GM23338 (cell line): ENCODE data around the gene FRMD3. TPM values are rescaled to one million over a fixed set of nuclear protein-coding genes. Genes with fewer than 3 reads are reported as not detected.

Experiments
- ATAC-seq: fragments of 200-7000 bp; cut with Tn5 transposase; 3 replicates; pipeline ENCODE4 v1.9.1; 2020
- DNase-seq: peaks from one replicate; pipeline ENCODE4 v3.0.0-alpha.2; 2015; ENCODE audit warnings: low spot score
- H2AFZ ChIP-seq: fragments of 200-600 bp; sonication (generic); 2 replicates; pipeline ENCODE4 v1.8.0; 2016; ENCODE audit warnings: antibody characterized with exemption, mild to moderate bottlenecking, moderate library complexity
- H3F3A ChIP-seq: fragments of 200-600 bp; sonication (generic); replicated peaks from 2 replicates; pipeline ENCODE4 v1.8.0; 2017; ENCODE audit warnings: antibody characterized with exemption, mixed run types, low read depth
- H3K27ac ChIP-seq: fragments of 200-600 bp; sonication (generic); 2 replicates; pipeline ENCODE4 v1.6.1; 2016; ENCODE audit warnings: low read depth
- H3K27me3 ChIP-seq: fragments of 200-600 bp; sonication (generic); 2 replicates; pipeline ENCODE4 v1.8.0; 2016; ENCODE audit warnings: mild to moderate bottlenecking, mixed run types, moderate library complexity; ENCODE audit not compliant: insufficient read depth
- H3K36me3 ChIP-seq: fragments of 200-600 bp; sonication (generic); 2 replicates; pipeline ENCODE4 v1.8.0; 2016; ENCODE audit warnings: mild to moderate bottlenecking; ENCODE audit not compliant: insufficient read depth
- H3K4me1 ChIP-seq: fragments of 200-600 bp; sonication (generic); 2 replicates; pipeline ENCODE4 v1.8.0; 2016; ENCODE audit warnings: mild to moderate bottlenecking, moderate library complexity; ENCODE audit not compliant: insufficient read depth
- H3K4me2 ChIP-seq: fragments of 200-600 bp; sonication (generic); 2 replicates; pipeline ENCODE4 v1.7.1; 2017; ENCODE audit warnings: mixed run types
- H3K4me3 ChIP-seq: fragments of 200-600 bp; sonication (generic); 2 replicates; pipeline ENCODE4 v1.6.1; 2016; ENCODE audit warnings: mixed run types
- H3K79me2 ChIP-seq: fragments of 200-600 bp; sonication (generic); replicated peaks from 2 replicates; pipeline ENCODE4 v1.8.0; 2017; ENCODE audit warnings: mild to moderate bottlenecking; ENCODE audit not compliant: insufficient read depth
- H3K9me2 ChIP-seq: fragments of 200-600 bp; sonication (generic); 2 replicates; pipeline ENCODE4 v1.8.0; 2017; ENCODE audit not compliant: insufficient read depth
- H4K20me1 ChIP-seq: fragments of 200-600 bp; sonication (generic); replicated peaks from 2 replicates; pipeline ENCODE4 v1.8.0; 2017; ENCODE audit warnings: mild to moderate bottlenecking; ENCODE audit not compliant: insufficient read depth
- H3K27ac Mint-ChIP-seq: 2 replicates; pipeline ENCODE4 v1.8.0; 2020; ENCODE audit warnings: inconsistent platforms, mild to moderate bottlenecking, moderate library complexity, mixed read lengths
- H3K27me3 Mint-ChIP-seq: 3 replicates; pipeline ENCODE4 v1.8.0; 2022; ENCODE audit warnings: low read depth, mild to moderate bottlenecking, moderate library complexity, mixed read lengths, inconsistent platforms; ENCODE audit not compliant: insufficient read depth, poor library complexity
- H3K36me3 Mint-ChIP-seq: 3 replicates; pipeline ENCODE4 v1.8.0; 2021; ENCODE audit warnings: low read depth, mild to moderate bottlenecking, inconsistent platforms, moderate library complexity, mixed read lengths
- H3K4me1 Mint-ChIP-seq: 3 replicates; pipeline ENCODE4 v1.8.0; 2020; ENCODE audit warnings: mild to moderate bottlenecking, inconsistent platforms, mixed read lengths
- H3K4me3 Mint-ChIP-seq: 3 replicates; pipeline ENCODE4 v1.8.0; 2021; ENCODE audit warnings: moderate library complexity, mild to moderate bottlenecking, inconsistent platforms, mixed read lengths
- H3K9me3 Mint-ChIP-seq: 3 replicates; pipeline ENCODE4 v1.8.0; 2020; ENCODE audit warnings: moderate library complexity, mild to moderate bottlenecking, inconsistent platforms, mixed read lengths
- CREB1 ChIP-seq: fragments of 250-450 bp; sonication (Bioruptor Pico); IDR thresholded peaks from 2 replicates; pipeline ENCODE4 v1.5.0; 2020; ENCODE audit warnings: low read depth, mild to moderate bottlenecking, moderate library complexity
- CTCF ChIP-seq, 2 experiments: fragments of 200-600 bp in 1 of 2; sonication (generic) in 1 of 2; conservative IDR thresholded peaks; 2 replicates each; pipeline versions ENCODE4 v1.5.1 to v1.6.1; 2016 to 2017; ENCODE audit warnings: antibody characterized with exemption in 2 of 2, low read depth in 2 of 2, mild to moderate bottlenecking in 2 of 2, moderate library complexity in 1 of 2
- ETS1 ChIP-seq: IDR thresholded peaks from 2 replicates; pipeline ENCODE4 v1.6.1; 2016; ENCODE audit warnings: antibody characterized with exemption
- EZH2 ChIP-seq: fragments of 200-600 bp; sonication (generic); IDR thresholded peaks from one replicate; pipeline ENCODE4 v1.8.0; 2017; ENCODE audit warnings: antibody characterized with exemption, mild to moderate bottlenecking, low read depth; ENCODE audit not compliant: unreplicated experiment
- EZH2phosphoT487 ChIP-seq: fragments of 200-600 bp; sonication (generic); IDR thresholded peaks from one replicate; pipeline ENCODE4 v1.8.1; 2018; ENCODE audit warnings: antibody characterized with exemption; ENCODE audit not compliant: unreplicated experiment
- JUNB ChIP-seq: IDR thresholded peaks from one replicate; pipeline ENCODE4 v1.6.1; 2016; ENCODE audit warnings: antibody characterized with exemption; ENCODE audit not compliant: unreplicated experiment
- NANOG ChIP-seq: IDR thresholded peaks from 2 replicates; pipeline ENCODE4 v1.6.1; 2016; ENCODE audit warnings: antibody characterized with exemption, borderline replicate concordance
- POLR2AphosphoS5 ChIP-seq: IDR thresholded peaks from 2 replicates; pipeline ENCODE4 v1.6.1; 2016; ENCODE audit warnings: antibody characterized with exemption, low read depth
- REST ChIP-seq: IDR thresholded peaks from one replicate; pipeline ENCODE4 v1.6.1; 2018; ENCODE audit warnings: antibody characterized with exemption; ENCODE audit not compliant: unreplicated experiment
- STAT1 ChIP-seq: IDR thresholded peaks from one replicate; pipeline ENCODE4 v1.6.1; 2016; ENCODE audit warnings: antibody characterized with exemption; ENCODE audit not compliant: unreplicated experiment
- ZNF114 ChIP-seq: fragments of 250-450 bp; sonication (Bioruptor Pico); IDR thresholded peaks from 2 replicates; pipeline ENCODE4 v1.5.0; 2020; ENCODE audit warnings: mild to moderate bottlenecking, moderate library complexity
- ZNF331 ChIP-seq: fragments of 250-450 bp; sonication (Bioruptor Pico); IDR thresholded peaks from 2 replicates; pipeline ENCODE4 v1.5.0; 2020; ENCODE audit warnings: low read depth, mild to moderate bottlenecking, moderate library complexity
- ZNF462 ChIP-seq: fragments of 250-450 bp; sonication (Bioruptor Pico); IDR thresholded peaks from 2 replicates; pipeline ENCODE4 v1.5.0; 2020; ENCODE audit warnings: mild to moderate bottlenecking, moderate library complexity
- polyA plus RNA-seq: library from polyadenylated mRNA; unstranded; fragments of >200 nt; fragmentation: Nextera tagmentation; extraction: Ambion mirVana; gene quantifications from 2 replicates; pipeline ENCODE4 v1.2.1, GENCODE V29; 2016
- total RNA-seq: library from RNA; depleted of rRNA; stranded (reverse); fragments of >200 nt; shearing (Covaris generic); gene quantifications from 2 replicates; pipeline ENCODE4 v1.2.3, GENCODE V29; 2014

The FRMD3 gene
- total and polyA plus RNA-seq, 2 experiments from 2014 or later = 0.47 to 1.2 TPM

- DNase-seq (no peak), ATAC-seq (no peak)
- H3K4me2 ChIP-seq = no peak overlapping the region
- no peaks in the 10 kb centered on the region for H3K79me2 ChIP-seq
- H3K9me2 ChIP-seq = no peaks in the 10 kb centered on the region
- no peak overlapping the region for H3K27ac ChIP-seq
- H3K4me3 Mint-ChIP-seq = no peak overlapping the region
- H3K36me3 Mint-ChIP-seq = no peaks in the 10 kb centered on the region
- H3K4me1 ChIP-seq = 0 out of 2 replicates have a peak, but pooled peaks cover 9% of the 10 kb centered on the region
- H3F3A ChIP-seq = no peaks in the 10 kb centered on the region
- H3K27ac Mint-ChIP-seq = no peak overlapping the region
- H3K4me1 Mint-ChIP-seq = peaks cover 23% of the 10 kb centered on the region
- no peak overlapping the region for H3K4me3 ChIP-seq
- 0 out of 2 replicates have a peak, but pooled peaks cover 2% of the 10 kb centered on the region for H4K20me1 ChIP-seq
- H3K27me3 ChIP-seq = no peaks in the 10 kb centered on the region
- H3K9me3 Mint-ChIP-seq = no peaks in the 10 kb centered on the region
- no peaks in the 10 kb centered on the region for H3K36me3 ChIP-seq
- H3K27me3 Mint-ChIP-seq = peaks cover 9% of the 10 kb centered on the region
- no peak overlapping the region for H2AFZ ChIP-seq
- TF ChIP-seq ZNF114 (no peak), ZNF462 (CRISPR knock-in tag) (no peak), CTCF (conservative IDR thresholded peaks at IDR 0.05; ENCODE audit: low read depth in 2 of 2) (no peak), JUNB (no peak), EZH2phosphoT487 (no peak), EZH2 (no peak), NANOG (no peak), STAT1 (no peak), CREB1 (CRISPR knock-in tag) (no peak), ETS1 (no peak), REST (no peak), POLR2AphosphoS5 (no peak), ZNF331 (CRISPR knock-in tag) (no peak)
Observed at GRCh38 chr9:83197591-83197990, 340.6 kb downstream of the FRMD3 start.
